Choroid plexus epithelial cell (primary cell): ENCODE results near the gene PAK2.

Experiments used
- DNase-seq: peaks from one replicate; pipeline ENCODE4 v3.0.0-alpha.2; 2010; ENCODE audit warnings: low read depth
- H3K4me3 ChIP-seq: 2 replicates; pipeline ENCODE4 v1.5.1; 2011; ENCODE audit warnings: low read depth, mild to moderate bottlenecking, control low read depth, low read length, moderate library complexity
- CTCF ChIP-seq: conservative IDR thresholded peaks from 2 replicates; pipeline ENCODE4 v1.5.1; 2011; ENCODE audit warnings: low read depth, mild to moderate bottlenecking, control low read depth, inconsistent platforms, low read length, moderate library complexity

PAK2 gene

GRCh38 chr3:196754091-196754981 is 14.7 kb downstream of the PAK2 start:
- H3K4me3 ChIP-seq, result no peak overlapping the region
- no peak for TF ChIP-seq CTCF
- peak; percentile 67 for DNase-seq

GRCh38 chr3:196756732-196757131 is 17.1 kb downstream of the PAK2 start:
- H3K4me3 ChIP-seq, result no peak overlapping the region
- no peak for DNase-seq
- no peak for TF ChIP-seq CTCF

- DNase-seq, result peak; percentile 88
- TF ChIP-seq CTCF, result no peak
Observed at GRCh38 chr3:196757876-196758739, 18.5 kb downstream of the PAK2 start.

GRCh38 chr3:196763179-196763578 is 23.5 kb downstream of the PAK2 start:
- H3K4me3 ChIP-seq, result no peak overlapping the region
- no peak for DNase-seq
- TF ChIP-seq CTCF, result no peak

More at GRCh38 chr3:196757876-196758739, 18.5 kb downstream of the PAK2 start:
- H3K4me3 ChIP-seq, result no peak overlapping the region

- no peak for TF ChIP-seq CTCF
- DNase-seq, result no peak
- no peak overlapping the region for H3K4me3 ChIP-seq
Observed at GRCh38 chr3:196765454-196765853, 25.8 kb downstream of the PAK2 start.

GRCh38 chr3:196771067-196771466 is 31.4 kb downstream of the PAK2 start:
- H3K4me3 ChIP-seq, result no peak overlapping the region
- DNase-seq, result no peak
- TF ChIP-seq CTCF, result no peak
